22Rv1 (cell line): ENCODE data around the gene CCR5.

Experiments used
- CTCF ChIP-seq: fragments of 450-650 bp; IDR thresholded peaks from 2 replicates; pipeline ENCODE4 v1.5.1; 2017; ENCODE audit warnings: mild to moderate bottlenecking
- ZFX ChIP-seq: fragments of 450-650 bp; IDR thresholded peaks from 2 replicates; pipeline ENCODE4 v1.6.1; 2017; ENCODE audit warnings: antibody characterized with exemption, borderline replicate concordance

GRCh38 chr3:46411271-46411670 lies 40.5 kb downstream of the CCR5 start:
- no peak for TF ChIP-seq CTCF
- TF ChIP-seq ZFX, result no peak
